HG03432 (cell line): ENCODE data around the gene SPRYD7.
"Not testable (repeated sequence)": the region's sequence is repeated elsewhere in the genome, so short reads cannot be mapped to it uniquely, and the experiment has no call there.

Source experiments
- ATAC-seq: cut with Tn5 transposase; IDR thresholded peaks from one replicate; pipeline ENCODE4 v1.9.1; 2021; ENCODE audit warnings: mild to moderate bottlenecking, moderate library complexity; ENCODE audit not compliant: unreplicated experiment

The SPRYD7 gene

DNA sequence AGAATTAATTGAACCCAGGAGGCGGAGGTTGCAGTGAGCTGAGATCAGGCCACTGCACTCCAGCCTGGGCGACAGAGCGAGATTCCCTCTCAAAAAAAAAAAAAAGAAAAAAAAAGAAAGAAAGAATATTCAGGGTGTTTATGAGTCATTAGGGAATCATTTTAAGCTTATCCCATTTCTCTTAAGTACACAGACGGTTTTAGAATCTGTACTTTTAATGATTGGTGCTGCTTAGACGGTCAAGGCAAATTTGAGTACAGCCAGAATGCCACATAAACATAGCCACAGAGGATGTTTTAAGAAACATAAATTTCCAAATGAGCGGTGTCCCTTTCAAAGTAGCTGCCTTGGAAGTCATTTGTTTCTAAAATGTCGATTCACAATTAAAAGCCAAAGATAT lies 2.6 kb downstream of the SPRYD7 start:
- ATAC-seq, result no peak

DNA sequence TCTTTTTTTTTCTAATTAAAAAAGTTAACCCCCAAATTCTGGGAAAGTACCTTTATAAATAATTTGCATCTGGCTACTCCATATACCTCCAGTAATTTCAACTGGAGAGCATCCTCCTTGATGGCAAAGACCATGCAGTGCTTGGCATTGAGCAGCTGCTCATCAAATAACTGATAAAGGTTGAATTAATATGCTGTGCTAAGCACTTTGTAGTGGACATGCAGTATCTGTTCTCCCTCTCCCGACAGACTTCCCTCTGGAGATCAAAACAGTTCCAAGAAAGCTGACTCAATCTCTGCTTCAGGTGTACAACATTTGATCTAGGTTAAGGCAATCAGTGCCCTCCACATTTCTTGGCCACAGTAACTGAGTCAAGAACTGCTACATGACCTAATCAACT lies 3.3 kb downstream of the SPRYD7 start:
- no peak for ATAC-seq

- no peak for ATAC-seq
Measured at GRCh38 chr13:49932066-49932465, 4.1 kb downstream of the SPRYD7 start.

GRCh38 chr13:49927755-49928154 lies 8.4 kb downstream of the SPRYD7 start:
- no peak for ATAC-seq

GRCh38 chr13:49925881-49926418 lies 10.2 kb downstream of the SPRYD7 start:
- ATAC-seq, result peak; percentile 43

- no peak for ATAC-seq
Measured at GRCh38 chr13:49922301-49922700, 13.8 kb downstream of the SPRYD7 start.

DNA sequence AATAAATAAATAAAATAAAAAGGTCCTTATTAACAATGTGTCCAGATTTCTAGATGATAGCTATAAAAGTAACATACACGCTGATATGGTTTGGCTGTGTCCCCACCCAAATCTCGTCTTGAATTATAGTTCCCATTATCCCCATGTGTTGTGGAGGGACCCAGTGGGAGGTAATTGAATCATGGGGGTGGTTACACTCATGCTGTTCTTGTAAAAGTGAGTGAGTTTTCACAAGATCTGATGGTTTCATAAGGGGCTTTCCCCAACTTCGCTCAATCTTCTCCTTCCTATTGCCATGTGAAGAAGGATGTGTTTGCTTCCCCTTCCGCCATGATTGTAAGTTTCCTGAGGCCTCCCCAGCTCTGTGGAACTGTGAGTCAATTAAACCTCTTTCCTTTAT lies 15.2 kb downstream of the SPRYD7 start:
- not testable (repeated sequence) for ATAC-seq

DNA sequence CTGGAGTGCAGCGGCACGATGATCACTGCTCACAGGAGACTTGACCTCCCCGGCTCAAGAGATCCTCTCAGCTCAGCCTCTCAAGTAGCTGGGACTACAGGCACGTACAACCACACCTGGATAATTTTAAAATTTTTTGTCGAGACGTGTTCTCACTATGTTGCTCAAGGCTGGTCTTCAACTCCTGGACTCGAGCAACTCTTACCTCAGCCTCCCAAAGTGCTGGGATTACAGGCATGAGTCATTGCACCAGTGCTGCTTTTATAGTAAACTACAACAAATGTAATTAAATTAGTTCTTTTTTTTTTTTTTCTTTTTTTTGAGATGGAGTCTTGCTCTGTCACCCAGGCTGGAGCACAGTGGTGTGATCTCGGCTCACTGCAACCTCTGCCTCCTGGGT lies 18.0 kb downstream of the SPRYD7 start:
- not testable (repeated sequence) for ATAC-seq

- ATAC-seq, result no peak
Measured at GRCh38 chr13:49914947-49915346, 21.2 kb downstream of the SPRYD7 start.

DNA sequence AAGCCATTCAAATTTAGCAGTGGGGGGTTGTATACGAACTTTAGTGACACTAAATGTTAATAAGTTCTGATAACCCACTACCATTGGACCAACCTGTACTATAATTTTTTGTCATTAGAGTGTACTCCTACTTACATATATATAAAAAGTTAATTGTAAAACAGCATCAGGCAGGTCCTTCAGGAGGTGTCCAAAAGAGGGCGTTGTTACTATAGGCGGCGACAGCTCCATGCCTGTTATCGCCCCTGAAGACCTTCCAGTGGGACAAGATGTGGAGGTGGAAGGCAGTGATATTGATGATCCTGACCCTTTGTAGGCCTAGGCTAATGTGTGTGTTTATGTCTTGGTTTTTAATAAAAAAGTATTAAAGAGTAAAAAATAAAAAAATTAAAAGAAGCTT lies 27.5 kb downstream of the SPRYD7 start:
- ATAC-seq, result no peak

GRCh38 chr13:49904729-49905456 lies 31.2 kb downstream of the SPRYD7 start:
- ATAC-seq, result no peak

GRCh38 chr13:49898792-49899191 lies 37.3 kb downstream of the SPRYD7 start:
- no peak for ATAC-seq

GRCh38 chr13:49897713-49898112 lies 38.4 kb downstream of the SPRYD7 start:
- ATAC-seq, result no peak

- no peak for ATAC-seq
Measured at GRCh38 chr13:49895826-49896225, 40.3 kb downstream of the SPRYD7 start.

DNA sequence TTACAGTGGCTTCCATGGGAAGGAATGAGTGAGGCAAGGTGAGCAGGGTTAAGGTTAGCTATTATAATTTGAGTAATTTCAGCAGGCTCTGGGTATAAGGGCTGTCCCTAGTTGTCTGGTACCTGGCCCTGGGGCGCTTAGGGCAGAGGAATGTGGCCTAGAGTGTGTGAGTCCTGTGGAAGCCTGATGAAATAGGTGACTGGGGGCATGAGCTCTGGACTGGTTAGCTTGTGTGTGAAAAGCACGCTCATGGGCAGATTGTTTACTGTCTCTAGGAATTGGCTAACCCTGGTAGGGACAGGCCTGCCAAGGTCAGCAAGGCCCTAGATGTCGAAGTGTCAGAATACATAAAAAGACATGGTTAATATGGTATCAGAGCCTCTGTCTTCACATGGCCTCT lies 42.5 kb downstream of the SPRYD7 start:
- ATAC-seq, result no peak

DNA sequence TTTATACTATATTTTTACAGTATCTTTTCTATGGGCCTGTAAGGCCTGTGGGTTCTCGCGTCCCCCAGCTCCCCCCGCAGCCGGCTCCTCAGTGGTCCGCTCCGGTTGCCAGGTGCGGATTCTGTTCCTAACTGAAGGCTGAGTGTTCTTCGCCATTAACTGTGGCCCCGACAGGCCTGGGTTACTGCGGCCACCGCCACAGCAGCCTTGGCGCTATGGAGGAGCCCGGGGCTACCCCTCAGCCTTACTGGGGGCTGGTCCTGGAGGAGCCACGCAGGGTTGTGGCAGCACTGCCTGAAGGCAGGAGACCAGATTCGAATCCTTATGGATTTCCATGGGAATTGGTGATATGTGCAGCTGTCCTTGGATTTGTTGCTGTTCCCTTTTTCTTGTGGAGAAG lies 45.8 kb downstream of the SPRYD7 start:
- ATAC-seq, result no peak

DNA sequence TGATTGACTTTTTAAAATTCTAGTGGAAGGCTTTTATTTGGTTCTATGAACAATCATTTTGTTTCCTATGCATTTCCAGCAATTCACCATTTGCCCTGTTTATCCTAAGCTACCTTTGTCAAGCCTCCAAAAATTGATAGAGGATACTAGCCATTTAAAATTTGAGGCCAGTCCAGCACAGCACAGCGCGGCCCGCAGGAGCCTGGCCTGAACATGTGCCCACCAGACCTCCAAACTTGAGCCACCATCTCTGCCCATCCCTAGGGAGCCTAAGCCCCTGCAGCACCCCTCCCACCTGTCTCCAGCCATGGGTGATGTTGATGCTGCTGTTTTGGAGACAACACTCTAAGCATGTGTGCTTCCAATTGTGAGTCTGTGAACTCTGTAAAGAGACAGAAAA lies 57.5 kb downstream of the SPRYD7 start:
- no peak for ATAC-seq

- no peak for ATAC-seq
Measured at GRCh38 chr13:49877629-49878218, 58.4 kb downstream of the SPRYD7 start.

DNA sequence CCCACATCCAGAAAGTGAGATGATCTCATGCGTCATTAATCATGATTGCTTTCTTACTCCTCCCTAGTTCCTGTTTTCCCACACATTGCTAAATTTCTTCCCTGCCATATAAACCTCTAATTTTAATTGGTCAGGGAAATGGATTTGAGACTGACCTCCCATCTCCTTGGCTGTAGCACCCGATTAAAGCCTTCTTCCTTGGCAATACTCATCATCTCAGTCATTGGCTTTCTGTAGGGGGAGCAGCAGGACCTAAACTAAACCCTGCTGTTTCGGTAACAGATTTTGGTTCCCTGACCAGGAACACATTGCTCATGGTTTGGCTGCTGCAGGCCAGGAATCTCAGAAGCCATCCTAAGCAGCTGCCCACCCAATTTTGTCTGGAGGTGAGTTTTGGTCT lies 61.7 kb downstream of the SPRYD7 start:
- no peak for ATAC-seq

GRCh38 chr13:49869519-49869918 lies 66.6 kb downstream of the SPRYD7 start:
- no peak for ATAC-seq

DNA sequence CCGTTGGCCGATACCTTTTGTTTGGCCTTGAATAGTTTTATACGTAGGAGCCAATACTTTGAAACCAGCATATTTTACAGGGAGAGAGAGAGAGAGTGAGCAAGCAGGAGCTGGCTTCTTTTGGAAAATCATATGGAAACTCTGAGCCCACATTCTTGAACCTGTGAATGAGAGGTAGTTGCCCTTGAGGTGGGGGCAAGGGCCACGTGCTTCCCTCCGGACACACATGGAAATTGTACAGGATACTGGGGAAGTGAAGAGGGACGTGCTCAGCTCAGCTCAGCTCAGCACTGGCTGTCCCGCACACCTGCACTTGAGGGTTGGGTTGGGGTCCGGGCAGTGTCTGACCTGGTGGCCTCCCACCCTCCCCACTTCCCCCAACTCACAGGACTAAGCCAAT lies 68.3 kb downstream of the SPRYD7 start:
- ATAC-seq, result no peak

DNA sequence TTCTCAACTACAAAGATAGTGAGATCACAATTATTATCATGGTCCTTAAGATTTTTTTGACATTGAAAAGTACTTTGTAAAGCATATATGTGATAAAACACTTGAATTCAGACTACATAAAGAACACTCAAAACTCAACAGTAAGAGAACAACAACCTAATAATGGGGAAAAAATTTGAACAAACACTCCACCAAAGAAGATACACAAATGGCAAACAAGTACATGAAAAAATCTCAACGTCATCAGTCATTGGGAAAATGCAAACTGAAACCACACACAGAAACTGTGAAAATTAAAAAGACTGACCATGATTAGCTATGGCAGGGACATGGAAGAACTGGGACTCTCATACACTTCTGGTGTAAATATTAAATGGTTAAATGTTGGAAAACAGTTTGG lies 70.9 kb downstream of the SPRYD7 start:
- no peak for ATAC-seq

DNA sequence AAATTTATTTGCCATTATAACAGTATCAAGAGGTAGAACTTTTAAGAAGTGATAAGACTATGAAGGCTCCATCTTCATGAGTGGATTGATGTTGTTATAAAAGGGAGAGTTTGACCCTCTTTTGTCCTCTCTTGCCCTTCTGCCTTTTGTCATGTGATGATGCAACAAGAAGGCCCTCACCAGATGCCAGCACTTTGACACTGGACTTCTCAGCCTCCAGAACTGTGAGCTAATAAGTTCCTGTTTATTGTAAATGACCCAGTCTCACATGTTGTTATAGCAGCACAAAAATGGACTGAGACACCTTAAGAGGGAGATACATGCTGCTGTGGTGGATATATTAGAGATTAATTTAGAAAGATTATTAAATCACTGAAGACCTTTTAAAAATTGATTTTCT lies 71.6 kb downstream of the SPRYD7 start:
- no peak for ATAC-seq
